PFSK-1 (cell line): ENCODE measurements around the gene SOS2.

Experiments
- POLR2AphosphoS5 ChIP-seq: IDR thresholded peaks from 2 replicates; pipeline ENCODE4 v1.6.1; 2012; ENCODE audit warnings: low read depth, mild to moderate bottlenecking, control low read depth, low read length, moderate library complexity
- REST ChIP-seq, 2 experiments: IDR thresholded peaks; 2 replicates each; pipeline versions ENCODE4 v1.6.1 to v1.8.0; 2011 to 2012; ENCODE audit warnings: low read depth in 2 of 2, low read length in 2 of 2, control low read depth in 1 of 2, inconsistent platforms in 1 of 2, mild to moderate bottlenecking in 1 of 2, moderate library complexity in 1 of 2; ENCODE audit not compliant: insufficient read depth in 1 of 2
- SIN3A ChIP-seq: IDR thresholded peaks from 2 replicates; pipeline ENCODE4 v1.6.1; 2012; ENCODE audit warnings: mild to moderate bottlenecking, low read length, moderate library complexity, borderline replicate concordance; ENCODE audit not compliant: insufficient read depth
- TAF1 ChIP-seq: IDR thresholded peaks from 2 replicates; pipeline ENCODE4 v1.6.1; 2012; ENCODE audit warnings: low read length, control low read depth, borderline replicate concordance; ENCODE audit not compliant: insufficient read depth

GRCh38 chr14:50113381-50114035 lies 117.9 kb downstream of the SOS2 start:
- TF ChIP-seq TAF1 (no peak), REST (IDR thresholded peaks at IDR 0.05; ENCODE audit: insufficient read depth in 1 of 2, low read depth in 2 of 2, low read length in 2 of 2) (no peak), POLR2AphosphoS5 (no peak), SIN3A (no peak)
